ENCODE data around the gene LETM1. TPM values are rescaled to one million over a fixed set of nuclear protein-coding genes. Genes with fewer than 3 reads are reported as not detected.
"Not testable (repeated sequence)": the region's sequence is repeated elsewhere in the genome, so short reads cannot be mapped to it uniquely, and the experiment has no call there.

The LETM1 gene
- total RNA-seq, 1 donor from 2014 or later, result 64.3 TPM

DNA sequence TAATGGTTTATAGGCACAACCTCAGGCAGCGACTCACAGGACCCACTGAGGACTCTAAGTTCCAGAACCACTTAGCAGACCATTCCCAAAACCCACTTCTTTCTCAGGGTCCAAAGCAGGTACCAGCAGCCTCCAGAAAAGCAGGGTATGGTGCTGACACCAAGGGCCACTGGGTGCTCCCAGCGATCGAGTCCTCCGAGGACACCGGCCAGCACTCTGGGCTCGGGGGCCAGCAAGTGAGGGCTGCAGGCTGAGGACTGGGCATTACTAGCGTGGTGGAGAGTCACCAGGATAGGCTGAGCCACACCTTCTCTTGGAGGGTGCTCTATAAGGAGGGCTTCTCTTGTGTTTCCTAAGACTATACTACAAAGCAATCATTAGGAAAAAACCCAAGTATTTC, 19.3 kb downstream of the LETM1 start:
- no peak for DNase-seq (ENCODE audit: extremely low spot score, unreplicated experiment)
- no peaks in the 10 kb centered on the region for H3K9me3 Mint-ChIP-seq
- no peak for TF ChIP-seq CTCF (conservative IDR thresholded peaks at IDR 0.05)
- no peak overlapping the region for H3K27ac Mint-ChIP-seq
- H3K4me3 Mint-ChIP-seq, result no peak overlapping the region
- H3K36me3 Mint-ChIP-seq, result peaks cover 5% of the 10 kb centered on the region
- no peaks in the 10 kb centered on the region for H3K4me1 Mint-ChIP-seq (ENCODE audit: unreplicated experiment)
- H3K27me3 Mint-ChIP-seq, result no peaks in the 10 kb centered on the region

GRCh38 chr4:1835836-1836235, 20.1 kb downstream of the LETM1 start:
- not testable (repeated sequence) for H3K36me3 Mint-ChIP-seq; H3K4me1 Mint-ChIP-seq (ENCODE audit: unreplicated experiment); DNase-seq (ENCODE audit: extremely low spot score, unreplicated experiment); H3K9me3 Mint-ChIP-seq; H3K4me3 Mint-ChIP-seq; H3K27me3 Mint-ChIP-seq; H3K27ac Mint-ChIP-seq

- no peak for TF ChIP-seq CTCF (conservative IDR thresholded peaks at IDR 0.05)
- H3K4me1 Mint-ChIP-seq (ENCODE audit: unreplicated experiment), result no peaks in the 10 kb centered on the region
- peaks cover 21% of the 10 kb centered on the region for H3K36me3 Mint-ChIP-seq
- no peaks in the 10 kb centered on the region for H3K9me3 Mint-ChIP-seq
- no peak overlapping the region for H3K4me3 Mint-ChIP-seq
- DNase-seq (ENCODE audit: extremely low spot score, unreplicated experiment), result no peak
- H3K27me3 Mint-ChIP-seq, result no peaks in the 10 kb centered on the region
- H3K27ac Mint-ChIP-seq, result no peak overlapping the region
Observed at GRCh38 chr4:1834047-1834775, 21.7 kb downstream of the LETM1 start.

DNA sequence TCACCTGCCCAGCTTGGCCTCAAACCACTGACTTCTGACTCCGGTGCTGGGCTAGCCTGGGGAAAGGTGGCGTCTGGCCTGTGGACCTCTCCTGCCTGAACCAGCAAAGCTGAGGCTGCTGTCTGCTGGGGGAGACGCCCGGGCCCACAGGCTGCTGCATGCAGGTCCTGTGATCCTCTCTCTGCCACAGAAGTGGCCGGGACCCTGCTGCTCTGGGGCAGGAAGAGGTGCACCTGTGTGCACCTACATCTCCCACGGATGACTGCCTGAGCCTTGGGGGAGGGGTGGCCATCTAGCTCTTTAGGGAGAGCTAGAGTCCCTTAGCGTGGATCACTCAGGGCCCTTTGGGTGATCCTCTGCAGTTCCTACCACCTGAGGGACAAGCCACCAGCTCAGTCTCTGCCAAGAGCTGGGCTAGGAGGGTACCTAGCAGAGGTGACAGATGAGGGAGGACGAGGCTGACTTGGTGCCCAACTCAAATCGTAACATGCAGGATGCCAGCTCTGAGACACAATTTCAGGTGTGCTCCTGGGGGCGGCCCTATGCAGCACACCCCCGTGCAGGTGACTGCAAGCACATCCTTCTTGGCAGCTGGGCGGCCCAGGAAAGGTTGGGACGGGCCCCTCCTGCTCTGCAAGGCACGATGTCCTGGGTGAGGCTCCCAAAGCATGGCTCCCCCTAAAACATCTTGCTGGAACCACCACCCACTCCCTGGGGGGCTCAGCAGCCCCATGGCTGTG, 22.5 kb downstream of the LETM1 start:
- H3K36me3 Mint-ChIP-seq, result peaks cover 21% of the 10 kb centered on the region
- no peak overlapping the region for H3K27ac Mint-ChIP-seq
- no peak for DNase-seq (ENCODE audit: extremely low spot score, unreplicated experiment)
- no peak overlapping the region for H3K4me3 Mint-ChIP-seq
- H3K9me3 Mint-ChIP-seq, result no peaks in the 10 kb centered on the region
- no peak for TF ChIP-seq CTCF (conservative IDR thresholded peaks at IDR 0.05)
- H3K27me3 Mint-ChIP-seq, result no peaks in the 10 kb centered on the region
- H3K4me1 Mint-ChIP-seq (ENCODE audit: unreplicated experiment), result no peaks in the 10 kb centered on the region

DNA sequence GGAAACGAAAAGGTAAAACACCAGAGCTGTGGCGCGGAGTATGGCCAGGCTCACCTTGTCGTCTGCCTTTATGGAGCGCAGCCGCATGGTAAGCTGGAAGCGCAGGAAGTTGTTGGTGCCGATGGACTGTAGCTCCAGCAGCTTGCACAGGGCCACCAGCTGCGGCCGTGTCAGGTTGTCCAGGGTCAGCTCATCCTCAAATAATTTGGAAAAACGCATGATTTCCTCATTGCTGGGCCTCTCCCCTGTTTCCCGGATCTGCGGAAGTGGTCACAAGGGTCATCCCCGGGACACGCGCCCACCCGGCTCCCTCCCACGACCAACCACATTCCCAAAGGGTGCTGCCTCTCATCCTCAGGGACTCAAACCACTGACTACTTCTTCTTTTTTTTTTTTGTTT, 23.3 kb downstream of the LETM1 start:
- Mint-ChIP-seq H3K27ac (no peak overlapping the region), H3K27me3 (no peaks in the 10 kb centered on the region), H3K9me3 (no peaks in the 10 kb centered on the region), H3K4me3 (no peak overlapping the region), H3K36me3 (peaks cover 21% of the 10 kb centered on the region), H3K4me1 (ENCODE audit: unreplicated experiment) (no peaks in the 10 kb centered on the region)
- TF ChIP-seq CTCF (conservative IDR thresholded peaks at IDR 0.05), result no peak
- DNase-seq (ENCODE audit: extremely low spot score, unreplicated experiment), result no peak

GRCh38 chr4:1831331-1831730, 24.6 kb downstream of the LETM1 start:
- H3K27me3 Mint-ChIP-seq, result no peaks in the 10 kb centered on the region
- no peaks in the 10 kb centered on the region for H3K4me1 Mint-ChIP-seq (ENCODE audit: unreplicated experiment)
- no peak for DNase-seq (ENCODE audit: extremely low spot score, unreplicated experiment)
- no peak for TF ChIP-seq CTCF (conservative IDR thresholded peaks at IDR 0.05)
- peaks cover 20% of the 10 kb centered on the region for H3K36me3 Mint-ChIP-seq
- no peak overlapping the region for H3K27ac Mint-ChIP-seq
- no peak overlapping the region for H3K4me3 Mint-ChIP-seq
- no peaks in the 10 kb centered on the region for H3K9me3 Mint-ChIP-seq
